ENCODE measurements around the gene NR1D1. TPM values are rescaled to one million over a fixed set of nuclear protein-coding genes. Genes with fewer than 3 reads are reported as not detected.
A peak's percentile ranks its signal among the peaks of the same experiment; 100 is the strongest.

The NR1D1 gene
- total and polyA plus RNA-seq, 2 of the 13 experiments (the other 11 are each of a cell fraction or from before 2014, with no cell fraction given), result 2.1 to 2.7 TPM

DNA sequence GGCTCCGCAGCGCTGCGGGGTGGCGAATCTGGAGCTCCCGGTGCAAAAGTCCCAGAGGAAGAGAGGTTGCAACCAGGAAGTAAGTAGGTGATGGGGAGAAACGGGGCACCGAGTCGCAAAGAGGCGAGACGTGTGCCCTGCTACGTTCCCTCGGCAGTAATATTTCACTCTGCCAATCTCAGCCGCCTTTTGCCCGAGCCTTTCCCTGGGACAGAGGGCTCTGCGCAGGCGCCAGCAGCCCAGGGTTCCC, at the start of gene NR1D1 (continued):
- TF ChIP-seq, protein P1, sequence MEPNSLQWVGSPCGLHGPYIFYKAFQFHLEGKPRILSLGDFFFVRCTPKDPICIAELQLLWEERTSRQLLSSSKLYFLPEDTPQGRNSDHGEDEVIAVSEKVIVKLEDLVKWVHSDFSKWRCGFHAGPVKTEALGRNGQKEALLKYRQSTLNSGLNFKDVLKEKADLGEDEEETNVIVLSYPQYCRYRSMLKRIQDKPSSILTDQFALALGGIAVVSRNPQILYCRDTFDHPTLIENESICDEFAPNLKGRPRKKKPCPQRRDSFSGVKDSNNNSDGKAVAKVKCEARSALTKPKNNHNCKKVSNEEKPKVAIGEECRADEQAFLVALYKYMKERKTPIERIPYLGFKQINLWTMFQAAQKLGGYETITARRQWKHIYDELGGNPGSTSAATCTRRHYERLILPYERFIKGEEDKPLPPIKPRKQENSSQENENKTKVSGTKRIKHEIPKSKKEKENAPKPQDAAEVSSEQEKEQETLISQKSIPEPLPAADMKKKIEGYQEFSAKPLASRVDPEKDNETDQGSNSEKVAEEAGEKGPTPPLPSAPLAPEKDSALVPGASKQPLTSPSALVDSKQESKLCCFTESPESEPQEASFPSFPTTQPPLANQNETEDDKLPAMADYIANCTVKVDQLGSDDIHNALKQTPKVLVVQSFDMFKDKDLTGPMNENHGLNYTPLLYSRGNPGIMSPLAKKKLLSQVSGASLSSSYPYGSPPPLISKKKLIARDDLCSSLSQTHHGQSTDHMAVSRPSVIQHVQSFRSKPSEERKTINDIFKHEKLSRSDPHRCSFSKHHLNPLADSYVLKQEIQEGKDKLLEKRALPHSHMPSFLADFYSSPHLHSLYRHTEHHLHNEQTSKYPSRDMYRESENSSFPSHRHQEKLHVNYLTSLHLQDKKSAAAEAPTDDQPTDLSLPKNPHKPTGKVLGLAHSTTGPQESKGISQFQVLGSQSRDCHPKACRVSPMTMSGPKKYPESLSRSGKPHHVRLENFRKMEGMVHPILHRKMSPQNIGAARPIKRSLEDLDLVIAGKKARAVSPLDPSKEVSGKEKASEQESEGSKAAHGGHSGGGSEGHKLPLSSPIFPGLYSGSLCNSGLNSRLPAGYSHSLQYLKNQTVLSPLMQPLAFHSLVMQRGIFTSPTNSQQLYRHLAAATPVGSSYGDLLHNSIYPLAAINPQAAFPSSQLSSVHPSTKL (CRISPR knock-in tag; IDR thresholded peaks at IDR 0.05), result no peak
- TF ChIP-seq ZNF143 (CRISPR knock-in tag; IDR thresholded peaks at IDR 0.05), result no peak
- TF ChIP-seq ZNF598 (CRISPR knock-in tag; IDR thresholded peaks at IDR 0.05; ENCODE audit: borderline replicate concordance), result 0 out of 2 replicates have a peak, but pooled peaks have one; percentile 99
- no peak for TF ChIP-seq ZNF383 (CRISPR knock-in tag; IDR thresholded peaks at IDR 0.05; ENCODE audit: borderline replicate concordance)
- no peak for TF ChIP-seq TBP (CRISPR knock-in tag; IDR thresholded peaks at IDR 0.05)
- TF ChIP-seq MBNL3 (CRISPR knock-in tag; conservative IDR thresholded peaks at IDR 0.05), result no peak
- no peak for TF ChIP-seq EZH2 (conservative IDR thresholded peaks at IDR 0.05; ENCODE audit: low read depth, low read length)
- no peak for TF ChIP-seq HNF4G (IDR thresholded peaks at IDR 0.05; ENCODE audit: borderline replicate concordance, low read depth, low read length)
- no peak for TF ChIP-seq HNF4G (CRISPR knock-in tag; IDR thresholded peaks at IDR 0.05; ENCODE audit: borderline replicate concordance, low read depth)
- TF ChIP-seq ZNF713 (CRISPR knock-in tag; IDR thresholded peaks at IDR 0.05), result peak; percentile 74; the same call in 1 of the 2 replicates
- no peak for TF ChIP-seq MEIS2 (CRISPR knock-in tag; IDR thresholded peaks at IDR 0.05)
- 0 out of 2 replicates have a peak, but pooled peaks have one; percentile 37 for TF ChIP-seq ZNF737 (CRISPR knock-in tag; IDR thresholded peaks at IDR 0.05; ENCODE audit: borderline replicate concordance)
- TF ChIP-seq, protein P2, sequence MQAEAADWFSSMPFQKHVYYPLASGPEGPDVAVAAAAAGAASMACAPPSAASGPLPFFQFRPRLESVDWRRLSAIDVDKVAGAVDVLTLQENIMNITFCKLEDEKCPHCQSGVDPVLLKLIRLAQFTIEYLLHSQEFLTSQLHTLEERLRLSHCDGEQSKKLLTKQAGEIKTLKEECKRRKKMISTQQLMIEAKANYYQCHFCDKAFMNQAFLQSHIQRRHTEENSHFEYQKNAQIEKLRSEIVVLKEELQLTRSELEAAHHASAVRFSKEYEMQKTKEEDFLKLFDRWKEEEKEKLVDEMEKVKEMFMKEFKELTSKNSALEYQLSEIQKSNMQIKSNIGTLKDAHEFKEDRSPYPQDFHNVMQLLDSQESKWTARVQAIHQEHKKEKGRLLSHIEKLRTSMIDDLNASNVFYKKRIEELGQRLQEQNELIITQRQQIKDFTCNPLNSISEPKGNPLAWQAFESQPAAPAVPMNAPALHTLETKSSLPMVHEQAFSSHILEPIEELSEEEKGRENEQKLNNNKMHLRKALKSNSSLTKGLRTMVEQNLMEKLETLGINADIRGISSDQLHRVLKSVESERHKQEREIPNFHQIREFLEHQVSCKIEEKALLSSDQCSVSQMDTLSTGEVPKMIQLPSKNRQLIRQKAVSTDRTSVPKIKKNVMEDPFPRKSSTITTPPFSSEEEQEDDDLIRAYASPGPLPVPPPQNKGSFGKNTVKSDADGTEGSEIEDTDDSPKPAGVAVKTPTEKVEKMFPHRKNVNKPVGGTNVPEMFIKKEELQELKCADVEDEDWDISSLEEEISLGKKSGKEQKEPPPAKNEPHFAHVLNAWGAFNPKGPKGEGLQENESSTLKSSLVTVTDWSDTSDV (CRISPR knock-in tag; IDR thresholded peaks at IDR 0.05), result no peak
- TF ChIP-seq ZNF672 (CRISPR knock-in tag; IDR thresholded peaks at IDR 0.05), result no peak
- TF ChIP-seq ELF1 (CRISPR knock-in tag; IDR thresholded peaks at IDR 0.05), result peak; percentile 63; the same call in 1 of the 2 replicates
- TF ChIP-seq MIER3 (CRISPR knock-in tag; IDR thresholded peaks at IDR 0.05; ENCODE audit: borderline replicate concordance), result no peak
- no peak for TF ChIP-seq HNRNPLL (IDR thresholded peaks at IDR 0.05; ENCODE audit: low read depth, low read length, poor library complexity, severe bottlenecking)
- no peak for TF ChIP-seq POGZ (CRISPR knock-in tag; IDR thresholded peaks at IDR 0.05)
- TF ChIP-seq BRD4 (CRISPR knock-in tag; IDR thresholded peaks at IDR 0.05), result no peak
- TF ChIP-seq MED1 (CRISPR knock-in tag; IDR thresholded peaks at IDR 0.05), result no peak
- TF ChIP-seq, protein P3, sequence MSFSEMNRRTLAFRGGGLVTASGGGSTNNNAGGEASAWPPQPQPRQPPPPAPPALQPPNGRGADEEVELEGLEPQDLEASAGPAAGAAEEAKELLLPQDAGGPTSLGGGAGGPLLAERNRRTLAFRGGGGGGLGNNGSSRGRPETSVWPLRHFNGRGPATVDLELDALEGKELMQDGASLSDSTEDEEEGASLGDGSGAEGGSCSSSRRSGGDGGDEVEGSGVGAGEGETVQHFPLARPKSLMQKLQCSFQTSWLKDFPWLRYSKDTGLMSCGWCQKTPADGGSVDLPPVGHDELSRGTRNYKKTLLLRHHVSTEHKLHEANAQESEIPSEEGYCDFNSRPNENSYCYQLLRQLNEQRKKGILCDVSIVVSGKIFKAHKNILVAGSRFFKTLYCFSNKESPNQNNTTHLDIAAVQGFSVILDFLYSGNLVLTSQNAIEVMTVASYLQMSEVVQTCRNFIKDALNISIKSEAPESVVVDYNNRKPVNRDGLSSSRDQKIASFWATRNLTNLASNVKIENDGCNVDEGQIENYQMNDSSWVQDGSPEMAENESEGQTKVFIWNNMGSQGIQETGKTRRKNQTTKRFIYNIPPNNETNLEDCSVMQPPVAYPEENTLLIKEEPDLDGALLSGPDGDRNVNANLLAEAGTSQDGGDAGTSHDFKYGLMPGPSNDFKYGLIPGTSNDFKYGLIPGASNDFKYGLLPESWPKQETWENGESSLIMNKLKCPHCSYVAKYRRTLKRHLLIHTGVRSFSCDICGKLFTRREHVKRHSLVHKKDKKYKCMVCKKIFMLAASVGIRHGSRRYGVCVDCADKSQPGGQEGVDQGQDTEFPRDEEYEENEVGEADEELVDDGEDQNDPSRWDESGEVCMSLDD (CRISPR knock-in tag; IDR thresholded peaks at IDR 0.05; ENCODE audit: borderline replicate concordance), result no peak
- 0 out of 2 replicates have a peak, but pooled peaks have one; percentile 14 for TF ChIP-seq ZNF780A (CRISPR knock-in tag; IDR thresholded peaks at IDR 0.05)
- no peak for TF ChIP-seq ZFP36 (IDR thresholded peaks at IDR 0.05; ENCODE audit: borderline replicate concordance, low read depth, low read length, partially characterized antibody)
- TF ChIP-seq TAF1 (CRISPR knock-in tag; IDR thresholded peaks at IDR 0.05), result peak; percentile 67; the same call in 1 of the 2 replicates
